PC-3 (cell line): Measurements from ENCODE around the gene BRI3. TPM values are rescaled to one million over a fixed set of nuclear protein-coding genes. Genes with fewer than 3 reads are reported as not detected.

Experiments used
- ATAC-seq: fragments of 200-7000 bp; cut with Tn5 transposase; 2 replicates; pipeline ENCODE4 v1.9.1; 2020; ENCODE audit warnings: mild to moderate bottlenecking, moderate library complexity
- BruUV-seq: library from RNA; stranded (reverse); fragments of 400-500 nt; replicated peaks from 2 replicates; lab custom pipeline; 2021; lab: Mats Ljungman, UMichigan
- CTCF ChIA-PET: fragments of 300-600 bp; sonication (Branson Sonifier 250); formaldehyde crosslinking; loops from one replicate; lab custom pipeline; 2022; ENCODE audit warnings: antibody characterized with exemption; lab: Charles Lee
- POLR2A ChIA-PET: fragments of 300-600 bp; sonication (Branson Sonifier 250); formaldehyde crosslinking; loops from one replicate; lab custom pipeline; 2022; ENCODE audit warnings: antibody characterized with exemption; ENCODE audit not compliant: unreplicated experiment; lab: Charles Lee
- DNase-seq: peaks from one replicate; pipeline ENCODE4 v3.0.0-alpha.2; 2015
- H2AFZ ChIP-seq: fragments of 300-600 bp; sonication (generic); 2 replicates; pipeline ENCODE4 v1.6.0; 2016; ENCODE audit warnings: antibody characterized with exemption, low read length
- H3F3A ChIP-seq: fragments of 300-600 bp; sonication (generic); one replicate; pipeline ENCODE4 v1.6.0; 2017; ENCODE audit warnings: antibody characterized with exemption, low read length, control low read depth, mild to moderate bottlenecking; ENCODE audit not compliant: unreplicated experiment
- H3K27ac ChIP-seq: fragments of 300-600 bp; sonication (generic); 2 replicates; pipeline ENCODE4 v1.5.1; 2016; ENCODE audit warnings: mild to moderate bottlenecking, low read length
- H3K27me3 ChIP-seq: fragments of 300-600 bp; sonication (generic); 2 replicates; pipeline ENCODE4 v1.6.1; 2016; ENCODE audit warnings: low read length, mixed read lengths
- H3K36me3 ChIP-seq: fragments of 300-600 bp; sonication (generic); 2 replicates; pipeline ENCODE4 v1.6.1; 2016; ENCODE audit warnings: low read depth, mixed run types, low read length, mixed read lengths
- H3K4me1 ChIP-seq: fragments of 300-600 bp; sonication (generic); 2 replicates; pipeline ENCODE4 v1.5.1; 2016; ENCODE audit warnings: low read length; ENCODE audit not compliant: insufficient read depth
- H3K4me2 ChIP-seq: fragments of 300-600 bp; sonication (generic); 2 replicates; pipeline ENCODE4 v1.6.0; 2016; ENCODE audit warnings: low read length
- H3K4me3 ChIP-seq: fragments of 300-600 bp; sonication (generic); 2 replicates; pipeline ENCODE4 v1.5.1; 2016; ENCODE audit warnings: mild to moderate bottlenecking, low read length, mixed read lengths
- H3K79me2 ChIP-seq: fragments of 300-600 bp; sonication (generic); 2 replicates; pipeline ENCODE4 v1.6.1; 2017; ENCODE audit warnings: low read length, mixed read lengths
- H3K9ac ChIP-seq: fragments of 300-600 bp; sonication (generic); 2 replicates; pipeline ENCODE4 v1.6.0; 2016; ENCODE audit warnings: mild to moderate bottlenecking, low read length
- H3K9me2 ChIP-seq: fragments of 300-600 bp; sonication (generic); replicated peaks from 2 replicates; pipeline ENCODE4 v1.6.1; 2016; ENCODE audit warnings: mixed run types, low read length, mixed read lengths
- H3K9me3 ChIP-seq: fragments of 300-600 bp; sonication (generic); 2 replicates; pipeline ENCODE4 v1.6.1; 2016; ENCODE audit warnings: low read length, mixed read lengths
- H4K20me1 ChIP-seq: fragments of 300-600 bp; sonication (generic); 2 replicates; pipeline ENCODE4 v1.6.1; 2016; ENCODE audit warnings: low read length, mixed read lengths
- CTCF ChIP-seq: fragments of 300-600 bp; sonication (generic); conservative IDR thresholded peaks from 2 replicates; pipeline ENCODE4 v1.5.1; 2017; ENCODE audit warnings: antibody characterized with exemption, low read depth, mild to moderate bottlenecking, low read length
- EZH2 ChIP-seq: fragments of 300-600 bp; sonication (generic); IDR thresholded peaks from one replicate; pipeline ENCODE4 v1.6.1; 2017; ENCODE audit warnings: antibody characterized with exemption, mild to moderate bottlenecking, low read length; ENCODE audit not compliant: unreplicated experiment
- EZH2phosphoT487 ChIP-seq: fragments of 300-600 bp; sonication (generic); IDR thresholded peaks from 2 replicates; pipeline ENCODE4 v1.6.1; 2018; ENCODE audit warnings: mild to moderate bottlenecking, antibody characterized with exemption, low read length, borderline replicate concordance
- intact Hi-C: fragments of 100-400 bp; cut with micrococcal nuclease; formaldehyde crosslinking; loops from 2 replicates; pipeline ENCODE4 v1.9.0; 2023
- total RNA-seq: library from RNA; depleted of rRNA; stranded (reverse); fragments of >200 nt; gene quantifications from 2 replicates; pipeline ENCODE4 v1.2.3, GENCODE V29; 2014

Gene BRI3
- total RNA-seq, 1 experiment from 2014 or later, result 55.0 TPM

- Histone ChIP-seq H3K4me3 (peak overlapping the region; percentile 99), H4K20me1 (no peaks in the 10 kb centered on the region), H3K4me2 (peak overlapping the region; percentile 99), H3K27me3 (no peaks in the 10 kb centered on the region), H3F3A (no peaks in the 10 kb centered on the region), H2AFZ (peak overlapping the region; percentile 96), H3K27ac (peak overlapping the region; percentile 65), H3K79me2 (peaks cover 25% of the 10 kb centered on the region), H3K9me2 (no peaks in the 10 kb centered on the region), H3K9me3 (no peaks in the 10 kb centered on the region), H3K36me3 (no peaks in the 10 kb centered on the region), H3K9ac (peak overlapping the region; percentile 78), H3K4me1 (peaks cover 28% of the 10 kb centered on the region)
- no peak for TF ChIP-seq CTCF
- no peak for TF ChIP-seq EZH2
- TF ChIP-seq EZH2phosphoT487, result no peak
- POLR2A ChIA-PET, result interaction anchor here (0.7 kb wide), 1 partner anchor 27 kb away, joined by 5 read pairs; no protein-coding TSS in a partner anchor
- CTCF ChIA-PET, result no interaction called here
- intact Hi-C loops, result loop anchor here (2.0 kb wide), 1 partner anchor 30 kb away; the partner anchor contains the start of gene BRI3
- no peak for ATAC-seq
- DNase-seq, result peak; percentile 21
- BruUV-seq, result TSS peak; percentile 47
These were observed 30.7 kb upstream of the BRI3 start for GRCh38 chr7:98250789-98251188.

- no peaks in the 10 kb centered on the region for H3K36me3 ChIP-seq
- no peaks in the 10 kb centered on the region for H3K9me2 ChIP-seq
- no peaks in the 10 kb centered on the region for H3K9me3 ChIP-seq
- peak overlapping the region; percentile 65 for H3K27ac ChIP-seq
- peak overlapping the region; percentile 99 for H3K4me2 ChIP-seq
- TF ChIP-seq EZH2 (no peak), CTCF (no peak), EZH2phosphoT487 (no peak)
- POLR2A ChIA-PET, result no interaction called here
- no TSS peak for BruUV-seq
- H3K27me3 ChIP-seq, result no peaks in the 10 kb centered on the region
- H3K4me1 ChIP-seq, result peaks cover 28% of the 10 kb centered on the region
- intact Hi-C loops, result loop anchor here (2.0 kb wide), 1 partner anchor 30 kb away; the partner anchor contains the start of gene BRI3
- peak overlapping the region; percentile 78 for H3K9ac ChIP-seq
- DNase-seq (no peak), ATAC-seq (peak; percentile 29)
- no peaks in the 10 kb centered on the region for H3F3A ChIP-seq
- no peaks in the 10 kb centered on the region for H4K20me1 ChIP-seq
- peak overlapping the region; percentile 96 for H2AFZ ChIP-seq
- H3K4me3 ChIP-seq, result peak overlapping the region; percentile 99
- H3K79me2 ChIP-seq, result peaks cover 25% of the 10 kb centered on the region
- CTCF ChIA-PET, result no interaction called here
These were observed 30.3 kb upstream of the BRI3 start for GRCh38 chr7:98251231-98251600.
